Stomach smooth muscle (tissue), 2 donors: ENCODE measurements around the gene OSBPL6.
A peak's percentile ranks its signal among the peaks of the same experiment; 100 is the strongest.

Experiments used
- H3K27ac ChIP-seq: one replicate; pipeline ENCODE4 v1.7.0; 2013; ENCODE audit warnings: mild to moderate bottlenecking, low read length, inconsistent platforms
- H3K27me3 ChIP-seq, 2 donors: one replicate each; pipeline ENCODE4 v1.7.0; 2013; ENCODE audit warnings: low read length in 2 of 2; ENCODE audit not compliant: insufficient read depth in 2 of 2, control insufficient read depth in 1 of 2
- H3K36me3 ChIP-seq, 2 donors: one replicate each; pipeline ENCODE4 v1.7.0; 2013; ENCODE audit warnings: low read length in 2 of 2; ENCODE audit not compliant: control insufficient read depth in 2 of 2, insufficient read depth in 2 of 2
- H3K4me1 ChIP-seq: one replicate; pipeline ENCODE4 v1.7.0; 2013; ENCODE audit warnings: low read length; ENCODE audit not compliant: control insufficient read depth, insufficient read depth
- H3K4me3 ChIP-seq, 2 donors: one replicate each; pipeline ENCODE4 v1.7.0; 2013; ENCODE audit warnings: low read length in 2 of 2
- H3K9ac ChIP-seq, 2 donors: one replicate each; pipeline ENCODE4 v1.7.0; 2013; ENCODE audit warnings: low read length in 2 of 2, mild to moderate bottlenecking in 1 of 2
- H3K9me3 ChIP-seq, 2 donors: one replicate each; pipeline ENCODE4 v1.7.0; 2013; ENCODE audit warnings: low read length in 2 of 2; ENCODE audit not compliant: control insufficient read depth in 2 of 2
- donor health status: healthy.
- donor health status: Pancreatic carcinoma.

Gene OSBPL6

DNA sequence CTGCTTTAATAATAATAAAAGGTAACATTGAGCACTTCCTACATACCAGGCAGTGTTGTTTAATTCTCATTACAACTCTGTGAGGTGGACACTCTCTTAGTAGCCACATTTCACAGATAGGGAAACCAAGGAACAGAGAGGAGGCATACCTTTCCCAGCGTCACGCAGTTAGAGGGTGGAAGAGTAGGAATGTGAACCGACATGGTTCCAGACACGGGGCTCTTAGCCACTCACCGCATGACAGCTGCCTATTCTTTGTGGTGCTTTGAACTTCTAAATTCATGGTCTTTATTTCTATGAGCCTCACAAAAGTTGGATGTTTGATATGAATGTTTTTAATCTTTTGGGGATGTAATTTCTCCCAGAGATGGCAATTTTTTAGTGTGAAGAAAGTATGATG lies 76.0 kb downstream of the OSBPL6 start:
- Histone ChIP-seq H3K36me3 (no peaks in the 10 kb centered on the region), H3K27ac (no peak overlapping the region), H3K4me3 (no peak overlapping the region), H3K9ac (no peak overlapping the region), H3K9me3 (no peaks in the 10 kb centered on the region), H3K27me3 (no peaks in the 10 kb centered on the region), H3K4me1 (peaks cover 9% of the 10 kb centered on the region)

DNA sequence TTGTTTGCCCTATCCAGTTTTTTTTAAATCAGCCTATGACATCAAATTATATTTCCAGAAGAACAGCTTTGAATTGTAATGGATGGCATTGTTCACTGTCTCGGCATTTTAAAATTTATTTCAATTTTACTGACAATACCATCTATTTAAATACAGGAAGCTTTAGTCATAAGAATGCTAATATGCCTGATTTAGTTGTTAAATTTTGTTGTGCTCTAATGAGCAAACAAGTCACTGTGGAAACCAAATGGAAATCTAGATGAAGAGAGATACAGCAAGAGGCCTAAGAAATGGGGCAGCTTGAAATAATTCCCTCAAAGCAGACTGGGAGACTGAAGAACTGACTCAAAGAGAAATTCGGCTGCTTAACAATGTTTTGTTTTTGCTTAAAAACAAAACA lies 76.8 kb downstream of the OSBPL6 start:
- Histone ChIP-seq H3K27me3 (no peaks in the 10 kb centered on the region), H3K4me1 (peaks cover 9% of the 10 kb centered on the region), H3K9ac (no peak overlapping the region), H3K9me3 (no peaks in the 10 kb centered on the region), H3K36me3 (no peaks in the 10 kb centered on the region), H3K27ac (no peak overlapping the region), H3K4me3 (no peak overlapping the region)

DNA sequence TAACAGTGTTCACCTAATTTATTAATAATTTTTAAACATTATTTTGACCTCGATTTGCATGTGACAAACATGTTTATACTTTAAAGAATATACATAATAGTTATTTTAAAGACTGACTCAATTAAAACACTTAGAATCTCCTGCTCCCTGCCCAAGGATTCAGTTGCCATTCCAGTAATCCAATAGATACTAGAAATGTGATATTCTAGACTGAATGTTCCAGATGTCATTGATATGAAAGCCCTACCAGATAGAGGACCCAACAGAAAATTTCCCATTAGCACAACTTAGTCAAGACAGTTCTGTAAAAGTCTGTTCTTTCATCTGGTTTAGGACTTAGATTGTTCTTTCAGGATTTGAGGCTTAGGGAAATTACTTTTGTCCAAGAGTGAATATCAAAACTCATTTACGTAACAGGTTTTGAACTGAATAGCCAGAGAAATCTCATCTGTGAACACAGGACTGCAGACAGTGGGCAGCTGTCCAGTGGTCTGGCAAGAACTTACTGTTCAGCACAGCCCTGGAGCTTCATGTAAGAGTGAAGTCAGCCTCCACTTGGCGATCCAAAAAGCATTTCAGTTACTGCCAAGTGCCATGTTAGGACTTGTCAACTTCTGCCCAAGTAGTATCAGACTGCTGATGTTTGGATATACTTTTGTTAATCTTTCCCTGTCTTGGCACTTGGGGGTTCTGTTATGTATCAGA lies 77.5 kb downstream of the OSBPL6 start:
- no peaks in the 10 kb centered on the region for H3K27me3 ChIP-seq
- H3K36me3 ChIP-seq, result no peaks in the 10 kb centered on the region
- H3K9ac ChIP-seq, result peak overlapping the region in 1 of 2 donors; percentile 33
- H3K9me3 ChIP-seq, result no peaks in the 10 kb centered on the region
- H3K27ac ChIP-seq, result peak overlapping the region; percentile 82
- peak overlapping the region; percentile 21 to 22 for H3K4me3 ChIP-seq
- peaks cover 9% of the 10 kb centered on the region for H3K4me1 ChIP-seq

DNA sequence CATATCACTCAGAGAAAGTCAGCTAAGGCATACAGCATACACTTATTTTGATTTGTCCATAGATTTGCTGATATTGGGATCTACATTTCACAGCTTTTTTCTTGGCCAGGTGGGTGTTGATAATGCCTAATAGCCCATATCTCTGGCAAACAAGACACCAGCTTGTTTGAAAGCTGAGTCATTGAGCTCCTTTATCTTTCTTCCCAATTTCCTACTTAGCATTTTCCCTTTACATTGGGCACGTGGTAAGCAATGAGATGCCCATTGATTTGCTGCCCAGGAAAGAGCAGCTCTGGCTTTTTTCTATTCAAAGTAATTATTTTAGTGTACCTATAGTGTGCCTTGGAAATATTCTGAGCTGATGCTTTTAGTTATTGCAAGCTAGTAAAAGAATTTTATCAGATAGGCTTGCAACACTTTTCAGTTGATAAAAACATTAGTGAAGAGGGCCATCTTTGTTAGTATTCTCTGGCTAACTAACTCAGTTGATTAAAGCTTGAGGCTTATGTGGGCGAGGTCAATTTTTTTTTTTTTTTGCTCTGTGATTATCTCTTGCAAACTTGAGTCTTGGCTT lies 79.6 kb downstream of the OSBPL6 start:
- Histone ChIP-seq H3K36me3 (no peaks in the 10 kb centered on the region), H3K4me1 (peaks cover 9% of the 10 kb centered on the region), H3K4me3 (no peak overlapping the region), H3K27ac (no peak overlapping the region), H3K9ac (no peak overlapping the region), H3K27me3 (no peaks in the 10 kb centered on the region), H3K9me3 (no peaks in the 10 kb centered on the region)

DNA sequence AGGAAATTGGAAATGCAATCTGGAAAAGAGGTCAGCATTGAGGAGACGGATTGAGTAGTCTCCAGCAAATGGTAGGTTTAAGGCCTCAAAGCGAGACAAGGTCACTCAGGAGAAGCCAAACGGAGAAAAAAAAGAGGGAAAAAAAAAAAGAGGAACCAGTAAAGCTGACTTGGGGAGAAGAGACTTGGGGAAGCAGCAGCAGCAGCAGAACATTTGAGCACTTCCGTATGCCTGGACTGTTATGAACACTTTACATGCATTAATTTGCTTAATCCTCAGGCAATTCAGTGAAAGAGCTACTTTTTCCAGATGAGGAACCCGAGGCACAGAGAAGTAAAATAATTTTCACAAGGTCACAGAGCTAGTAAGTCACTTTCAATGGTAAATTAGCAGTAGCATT lies 81.3 kb downstream of the OSBPL6 start:
- Histone ChIP-seq H3K4me1 (peaks cover 9% of the 10 kb centered on the region), H3K27ac (no peak overlapping the region), H3K9ac (no peak overlapping the region), H3K36me3 (no peaks in the 10 kb centered on the region), H3K4me3 (no peak overlapping the region), H3K9me3 (no peaks in the 10 kb centered on the region), H3K27me3 (no peaks in the 10 kb centered on the region)

DNA sequence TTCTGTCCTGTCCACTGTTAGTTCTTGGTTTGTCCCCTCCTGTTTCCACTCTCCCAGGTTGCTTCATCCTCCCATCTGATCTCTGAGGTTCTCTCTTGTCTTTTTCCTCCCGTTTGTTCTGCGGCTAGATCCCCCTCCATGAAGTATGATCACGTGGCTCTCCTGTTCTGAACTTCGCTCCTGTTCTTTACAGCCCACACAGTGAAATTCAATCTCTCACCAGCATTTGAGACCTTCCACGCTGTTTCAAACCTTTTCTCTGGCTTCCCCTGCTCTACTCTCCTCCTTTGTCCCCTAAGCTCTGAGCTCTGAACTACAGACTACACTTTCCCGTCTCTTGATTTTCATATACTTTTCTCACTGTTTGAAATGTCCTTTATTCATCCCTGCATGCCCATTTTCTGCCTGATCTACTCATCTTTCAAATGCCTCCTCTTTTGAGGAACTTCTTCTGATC lies 83.5 kb downstream of the OSBPL6 start:
- Histone ChIP-seq H3K27ac (no peak overlapping the region), H3K9me3 (no peaks in the 10 kb centered on the region), H3K27me3 (no peaks in the 10 kb centered on the region), H3K9ac (no peak overlapping the region), H3K4me3 (no peak overlapping the region), H3K36me3 (no peaks in the 10 kb centered on the region), H3K4me1 (peaks cover under 1% of the 10 kb centered on the region)

DNA sequence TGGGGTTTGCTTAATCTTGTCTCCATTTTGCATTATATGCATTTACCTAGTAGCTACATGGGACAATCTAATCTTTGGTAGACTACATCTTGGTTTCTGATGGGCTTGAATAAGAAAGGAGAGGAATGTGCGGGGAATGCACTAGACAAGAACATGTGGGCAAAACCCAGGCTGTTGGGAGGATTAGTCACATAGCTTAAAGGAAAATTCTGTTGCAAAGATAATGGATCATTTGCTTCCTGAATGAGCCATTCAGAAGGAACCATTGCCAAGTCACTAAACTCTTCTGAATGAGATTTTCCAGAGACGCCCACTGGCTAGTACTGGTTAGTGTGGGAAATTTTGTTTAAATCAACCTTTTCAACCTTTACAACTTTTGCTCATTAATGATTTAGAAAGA lies 84.8 kb downstream of the OSBPL6 start:
- no peak overlapping the region for H3K27ac ChIP-seq
- H3K27me3 ChIP-seq, result no peaks in the 10 kb centered on the region
- H3K36me3 ChIP-seq, result no peaks in the 10 kb centered on the region
- no peaks in the 10 kb centered on the region for H3K9me3 ChIP-seq
- no peak overlapping the region for H3K4me3 ChIP-seq
- no peaks in the 10 kb centered on the region for H3K4me1 ChIP-seq
- H3K9ac ChIP-seq, result no peak overlapping the region

DNA sequence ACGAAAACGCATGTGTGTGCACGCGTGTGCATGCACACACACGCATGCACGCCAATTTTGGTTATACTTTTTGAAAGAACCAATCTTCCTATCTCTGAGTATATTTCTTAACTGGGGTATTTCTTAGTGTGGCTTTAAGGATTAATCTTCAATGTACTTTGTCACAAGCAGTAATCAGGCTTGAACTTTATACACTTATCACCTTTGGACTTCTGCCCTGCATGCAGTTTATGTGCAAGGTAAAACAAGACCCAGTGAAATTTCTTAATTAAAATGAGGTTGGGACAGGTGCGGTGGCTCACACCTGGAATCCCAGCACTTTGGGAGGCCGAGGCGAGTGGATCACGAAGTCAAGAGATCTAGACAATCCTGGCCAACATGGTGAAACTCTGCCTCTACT lies 85.3 kb downstream of the OSBPL6 start:
- Histone ChIP-seq H3K9ac (no peak overlapping the region), H3K4me1 (no peaks in the 10 kb centered on the region), H3K4me3 (no peak overlapping the region), H3K36me3 (no peaks in the 10 kb centered on the region), H3K27ac (no peak overlapping the region), H3K9me3 (no peaks in the 10 kb centered on the region), H3K27me3 (no peaks in the 10 kb centered on the region)

DNA sequence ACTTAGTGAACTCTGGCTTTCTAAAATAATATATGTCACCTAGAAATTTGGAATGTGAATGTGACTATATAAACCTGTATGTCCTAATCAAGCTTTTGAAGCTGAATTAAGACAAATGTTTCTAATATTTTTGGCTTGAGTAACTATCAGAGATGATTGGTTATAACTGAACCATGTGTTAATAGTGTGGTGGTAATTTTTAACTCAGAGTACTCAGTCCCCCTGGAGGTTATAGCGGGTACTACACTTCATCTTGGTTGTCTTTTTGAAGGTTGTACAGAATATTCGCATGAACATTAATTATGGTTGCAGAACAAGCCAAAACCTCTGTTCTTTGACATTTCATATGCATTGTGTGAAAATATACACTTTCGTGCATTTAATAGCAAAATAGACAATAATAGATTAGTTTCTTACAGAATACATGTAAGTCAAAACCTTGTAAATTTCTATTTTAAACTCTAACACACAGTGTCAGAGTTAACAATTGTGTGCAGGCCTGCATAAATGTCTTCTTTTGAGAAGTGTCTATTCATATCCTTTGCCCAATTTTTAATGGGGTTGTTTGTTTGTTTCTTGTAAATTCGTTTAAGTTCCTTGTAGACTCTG lies 86.0 kb downstream of the OSBPL6 start:
- no peak overlapping the region for H3K27ac ChIP-seq
- H3K27me3 ChIP-seq, result no peaks in the 10 kb centered on the region
- no peak overlapping the region for H3K9ac ChIP-seq
- H3K4me3 ChIP-seq, result no peak overlapping the region
- H3K9me3 ChIP-seq, result no peaks in the 10 kb centered on the region
- H3K4me1 ChIP-seq, result no peaks in the 10 kb centered on the region
- H3K36me3 ChIP-seq, result no peaks in the 10 kb centered on the region

DNA sequence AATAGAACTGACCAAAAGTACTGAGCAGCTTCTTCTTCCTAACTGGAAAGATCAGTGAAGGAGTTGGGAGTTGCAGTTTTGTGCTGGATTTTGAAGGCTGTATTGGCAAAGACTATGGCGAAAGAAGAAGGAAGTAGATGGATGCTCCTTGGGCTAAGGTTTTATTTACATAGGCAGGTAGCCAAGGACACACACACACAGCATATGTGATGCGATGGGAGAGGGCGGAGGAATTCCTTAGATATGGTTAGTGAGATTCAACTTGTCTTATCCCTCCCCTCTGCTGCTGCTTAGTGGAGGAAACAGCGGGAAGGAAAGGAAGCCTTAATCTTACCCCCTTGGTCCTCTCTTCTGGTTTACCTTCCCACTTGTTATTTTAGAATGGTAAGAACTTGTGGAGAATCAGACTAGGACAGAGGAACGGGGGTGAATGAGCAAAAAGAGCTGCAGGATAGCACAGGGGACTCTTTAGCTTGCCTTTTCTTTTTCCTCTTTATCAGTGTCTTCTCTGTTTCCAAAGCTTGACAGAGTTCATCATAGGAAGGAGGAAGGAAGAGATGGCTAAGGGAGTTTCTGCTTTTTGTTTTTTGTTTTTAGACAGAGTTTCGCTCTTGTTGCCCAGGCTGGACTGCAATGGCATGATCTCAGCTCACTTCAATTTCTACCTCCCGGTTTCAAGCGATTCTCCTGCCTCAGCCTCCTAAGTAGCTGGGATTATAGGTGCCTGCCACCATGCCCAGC lies 87.9 kb downstream of the OSBPL6 start:
- no peak overlapping the region for H3K4me3 ChIP-seq
- no peaks in the 10 kb centered on the region for H3K27me3 ChIP-seq
- no peaks in the 10 kb centered on the region for H3K4me1 ChIP-seq
- H3K27ac ChIP-seq, result no peak overlapping the region
- no peak overlapping the region for H3K9ac ChIP-seq
- no peaks in the 10 kb centered on the region for H3K9me3 ChIP-seq
- no peaks in the 10 kb centered on the region for H3K36me3 ChIP-seq
